Kidney epithelial cell (primary cell): ENCODE results near the gene TCAP. TPM values are rescaled to one million over a fixed set of nuclear protein-coding genes. Genes with fewer than 3 reads are reported as not detected.

ENCODE experiments used
- DNase-seq: peaks from one replicate; pipeline ENCODE4 v3.0.0-alpha.2; 2010; ENCODE audit warnings: low read depth
- H3K27me3 ChIP-seq: 2 replicates; pipeline ENCODE4 v1.6.0; 2011; ENCODE audit warnings: low read length; ENCODE audit not compliant: control insufficient read depth, insufficient read depth
- H3K36me3 ChIP-seq: 2 replicates; pipeline ENCODE4 v1.5.1; 2011; ENCODE audit warnings: low read length; ENCODE audit not compliant: control insufficient read depth, insufficient read depth
- H3K4me3 ChIP-seq: 2 replicates; pipeline ENCODE4 v1.5.1; 2011; ENCODE audit warnings: low read depth, mild to moderate bottlenecking, control low read depth, low read length
- CTCF ChIP-seq: IDR thresholded peaks from 2 replicates; pipeline ENCODE4 v1.5.1; 2011; ENCODE audit warnings: mild to moderate bottlenecking, moderate library complexity, low read length, control low read depth, inconsistent platforms; ENCODE audit not compliant: insufficient read depth, poor library complexity, severe bottlenecking
- total RNA-seq: library from RNA; depleted of rRNA; stranded (reverse); fragments of >200 nt; gene quantifications from 2 replicates; pipeline ENCODE4 v1.2.3, GENCODE V29; 2015

Gene TCAP
- total RNA-seq, 1 donor from 2014 or later, result 0.84 TPM

GRCh38 chr17:39672522-39673334 is 7.6 kb downstream of the TCAP start:
- H3K4me3 ChIP-seq, result no peak overlapping the region
- TF ChIP-seq CTCF, result no peak
- peaks cover 33% of the 10 kb centered on the region for H3K27me3 ChIP-seq
- no peak for DNase-seq
- H3K36me3 ChIP-seq, result no peaks in the 10 kb centered on the region

- DNase-seq, result no peak
- Histone ChIP-seq H3K36me3 (no peaks in the 10 kb centered on the region), H3K4me3 (no peak overlapping the region), H3K27me3 (peaks cover 26% of the 10 kb centered on the region)
- no peak for TF ChIP-seq CTCF
These were observed 8.4 kb downstream of the TCAP start for GRCh38 chr17:39673335-39674081.

- no peaks in the 10 kb centered on the region for H3K36me3 ChIP-seq
- no peak for TF ChIP-seq CTCF
- H3K27me3 ChIP-seq, result peaks cover 22% of the 10 kb centered on the region
- no peak overlapping the region for H3K4me3 ChIP-seq
- DNase-seq, result no peak
These were observed 9.0 kb downstream of the TCAP start for GRCh38 chr17:39674179-39674578.

GRCh38 chr17:39674702-39675389 is 9.7 kb downstream of the TCAP start:
- DNase-seq, result no peak
- Histone ChIP-seq H3K27me3 (peaks cover 17% of the 10 kb centered on the region), H3K4me3 (no peak overlapping the region), H3K36me3 (no peaks in the 10 kb centered on the region)
- TF ChIP-seq CTCF, result no peak

- TF ChIP-seq CTCF, result no peak
- H3K4me3 ChIP-seq, result no peak overlapping the region
These were observed 10.4 kb downstream of the TCAP start for GRCh38 chr17:39675390-39676082.

More at GRCh38 chr17:39675390-39676082, 10.4 kb downstream of the TCAP start:
- no peaks in the 10 kb centered on the region for H3K36me3 ChIP-seq
- peaks cover 13% of the 10 kb centered on the region for H3K27me3 ChIP-seq
- DNase-seq, result no peak
